ENCODE measurements around the gene TRIM69.

Gene TRIM69

DNA sequence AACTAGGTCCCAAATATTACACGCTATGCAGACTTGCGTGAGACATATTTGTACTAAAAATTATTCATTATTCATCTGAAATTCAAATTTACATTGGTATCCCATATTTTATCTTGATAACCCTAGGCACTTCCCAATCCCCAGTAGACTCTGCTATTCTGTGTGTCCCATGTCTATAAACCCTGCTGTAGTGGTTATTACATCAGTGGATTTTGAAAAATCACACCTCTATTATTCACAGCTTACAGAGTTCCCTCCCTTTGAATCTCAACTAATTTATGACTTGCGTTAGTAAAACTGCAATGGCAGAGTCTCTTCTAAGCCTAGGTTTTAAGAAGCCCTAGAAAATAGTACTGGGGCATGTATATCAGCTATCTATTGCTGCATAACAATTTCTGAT lies 54.3 kb downstream of the TRIM69 start:
- Histone ChIP-seq H3K9me2 (ENCODE audit: low read depth, low read length) (no peaks in the 10 kb centered on the region), H3K9me3 (ENCODE audit: low read length) (no peaks in the 10 kb centered on the region), H3K36me3 (ENCODE audit: insufficient read depth, low read length) (no peaks in the 10 kb centered on the region), H3K4me3 (ENCODE audit: low read depth, low read length, poor library complexity, severe bottlenecking) (no peak overlapping the region), H3K27ac (ENCODE audit: low read depth, low read length, poor library complexity, severe bottlenecking) (no peak overlapping the region), H3K4me2 (ENCODE audit: low read length) (no peak overlapping the region), H4K20me1 (ENCODE audit: insufficient read depth, low read length) (no peaks in the 10 kb centered on the region), H3F3A (ENCODE audit: insufficient read depth, low read length) (no peaks in the 10 kb centered on the region), H2AFZ (ENCODE audit: low read length) (no peak overlapping the region), H3K4me1 (ENCODE audit: insufficient read depth, low read length, severe bottlenecking) (no peaks in the 10 kb centered on the region), H3K9ac (ENCODE audit: low read length) (no peak overlapping the region), H3K79me2 (ENCODE audit: insufficient read depth, low read length) (no peaks in the 10 kb centered on the region), H3K27me3 (ENCODE audit: insufficient read depth, low read length) (no peaks in the 10 kb centered on the region; the same call in 1 of the 2 replicates)
- no peak for TF ChIP-seq EZH2 (IDR thresholded peaks at IDR 0.05; ENCODE audit: borderline replicate concordance, low read length)
- TF ChIP-seq, protein P1, sequence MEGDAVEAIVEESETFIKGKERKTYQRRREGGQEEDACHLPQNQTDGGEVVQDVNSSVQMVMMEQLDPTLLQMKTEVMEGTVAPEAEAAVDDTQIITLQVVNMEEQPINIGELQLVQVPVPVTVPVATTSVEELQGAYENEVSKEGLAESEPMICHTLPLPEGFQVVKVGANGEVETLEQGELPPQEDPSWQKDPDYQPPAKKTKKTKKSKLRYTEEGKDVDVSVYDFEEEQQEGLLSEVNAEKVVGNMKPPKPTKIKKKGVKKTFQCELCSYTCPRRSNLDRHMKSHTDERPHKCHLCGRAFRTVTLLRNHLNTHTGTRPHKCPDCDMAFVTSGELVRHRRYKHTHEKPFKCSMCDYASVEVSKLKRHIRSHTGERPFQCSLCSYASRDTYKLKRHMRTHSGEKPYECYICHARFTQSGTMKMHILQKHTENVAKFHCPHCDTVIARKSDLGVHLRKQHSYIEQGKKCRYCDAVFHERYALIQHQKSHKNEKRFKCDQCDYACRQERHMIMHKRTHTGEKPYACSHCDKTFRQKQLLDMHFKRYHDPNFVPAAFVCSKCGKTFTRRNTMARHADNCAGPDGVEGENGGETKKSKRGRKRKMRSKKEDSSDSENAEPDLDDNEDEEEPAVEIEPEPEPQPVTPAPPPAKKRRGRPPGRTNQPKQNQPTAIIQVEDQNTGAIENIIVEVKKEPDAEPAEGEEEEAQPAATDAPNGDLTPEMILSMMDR (IDR thresholded peaks at IDR 0.05; ENCODE audit: low read length) = no peak

DNA sequence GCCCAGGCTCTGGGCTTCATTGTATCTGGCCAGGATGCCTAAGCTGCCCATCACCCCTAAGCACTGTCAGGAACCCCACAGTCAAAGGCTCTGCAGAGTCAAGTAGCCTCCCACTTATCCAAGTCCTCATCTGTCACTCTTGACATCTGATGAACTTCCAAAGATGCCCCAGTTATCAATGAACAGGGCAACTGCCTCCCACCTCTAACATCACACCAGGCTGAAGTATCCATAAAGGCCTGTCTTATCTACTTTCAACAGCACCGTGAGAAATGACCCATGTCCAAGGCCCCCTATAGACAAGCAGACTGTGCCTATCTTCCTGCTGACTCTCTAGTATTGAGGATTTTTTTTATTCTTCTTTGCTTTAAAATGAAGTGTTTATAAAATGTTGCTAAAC lies 56.4 kb downstream of the TRIM69 start:
- H3K9ac ChIP-seq (ENCODE audit: low read length) = no peak overlapping the region
- H3K27ac ChIP-seq (ENCODE audit: low read depth, low read length, poor library complexity, severe bottlenecking) = no peak overlapping the region
- TF ChIP-seq EZH2 (IDR thresholded peaks at IDR 0.05; ENCODE audit: borderline replicate concordance, low read length) = no peak
- TF ChIP-seq, protein P1 (IDR thresholded peaks at IDR 0.05; ENCODE audit: low read length) = no peak
- no peak overlapping the region for H3K4me3 ChIP-seq (ENCODE audit: low read depth, low read length, poor library complexity, severe bottlenecking)
- no peaks in the 10 kb centered on the region; the same call in 1 of the 2 replicates for H3K27me3 ChIP-seq (ENCODE audit: insufficient read depth, low read length)
- no peaks in the 10 kb centered on the region for H3F3A ChIP-seq (ENCODE audit: insufficient read depth, low read length)
- no peaks in the 10 kb centered on the region for H4K20me1 ChIP-seq (ENCODE audit: insufficient read depth, low read length)
- H3K4me2 ChIP-seq (ENCODE audit: low read length) = no peak overlapping the region
- H2AFZ ChIP-seq (ENCODE audit: low read length) = no peak overlapping the region
- no peaks in the 10 kb centered on the region for H3K36me3 ChIP-seq (ENCODE audit: insufficient read depth, low read length)
- H3K4me1 ChIP-seq (ENCODE audit: insufficient read depth, low read length, severe bottlenecking) = no peaks in the 10 kb centered on the region
- no peaks in the 10 kb centered on the region for H3K79me2 ChIP-seq (ENCODE audit: insufficient read depth, low read length)
- no peaks in the 10 kb centered on the region for H3K9me3 ChIP-seq (ENCODE audit: low read length)
- no peaks in the 10 kb centered on the region for H3K9me2 ChIP-seq (ENCODE audit: low read depth, low read length)

DNA sequence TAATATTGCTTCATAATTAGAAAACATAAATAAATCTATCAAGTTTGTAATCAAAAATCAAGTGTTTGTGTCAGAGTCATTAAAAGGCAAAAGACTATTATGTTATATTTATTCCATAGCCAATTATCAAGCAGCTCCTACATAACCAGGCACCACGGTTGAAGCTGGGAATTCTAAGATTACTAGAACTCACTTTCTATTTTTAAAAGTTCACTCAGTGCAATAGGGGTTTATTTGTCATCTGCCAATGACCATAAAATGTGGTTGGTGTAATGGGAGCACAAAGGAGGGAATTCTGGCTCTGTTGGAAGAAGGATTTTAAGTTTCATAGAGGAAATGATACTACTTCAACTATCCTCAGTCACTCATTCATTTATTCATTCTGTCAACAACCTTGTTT lies 57.7 kb downstream of the TRIM69 start:
- no peaks in the 10 kb centered on the region for H3K36me3 ChIP-seq (ENCODE audit: insufficient read depth, low read length)
- TF ChIP-seq EZH2 (IDR thresholded peaks at IDR 0.05; ENCODE audit: borderline replicate concordance, low read length) = no peak
- TF ChIP-seq, protein P1 (IDR thresholded peaks at IDR 0.05; ENCODE audit: low read length) = no peak
- no peaks in the 10 kb centered on the region for H3K79me2 ChIP-seq (ENCODE audit: insufficient read depth, low read length)
- H3K27me3 ChIP-seq (ENCODE audit: insufficient read depth, low read length) = no peaks in the 10 kb centered on the region; the same call in 1 of the 2 replicates
- no peaks in the 10 kb centered on the region for H3K9me2 ChIP-seq (ENCODE audit: low read depth, low read length)
- H3K9ac ChIP-seq (ENCODE audit: low read length) = no peak overlapping the region
- no peak overlapping the region for H3K4me2 ChIP-seq (ENCODE audit: low read length)
- H3K27ac ChIP-seq (ENCODE audit: low read depth, low read length, poor library complexity, severe bottlenecking) = no peak overlapping the region
- H3F3A ChIP-seq (ENCODE audit: insufficient read depth, low read length) = no peaks in the 10 kb centered on the region
- H3K4me1 ChIP-seq (ENCODE audit: insufficient read depth, low read length, severe bottlenecking) = no peaks in the 10 kb centered on the region
- H3K4me3 ChIP-seq (ENCODE audit: low read depth, low read length, poor library complexity, severe bottlenecking) = no peak overlapping the region
- no peak overlapping the region for H2AFZ ChIP-seq (ENCODE audit: low read length)
- H3K9me3 ChIP-seq (ENCODE audit: low read length) = no peaks in the 10 kb centered on the region
- no peaks in the 10 kb centered on the region for H4K20me1 ChIP-seq (ENCODE audit: insufficient read depth, low read length)

Data from OCI-LY1 (cell line).